ENCODE data around the gene RAB7B. TPM values are rescaled to one million over a fixed set of nuclear protein-coding genes. Genes with fewer than 3 reads are reported as not detected.

RAB7B gene
- total RNA-seq, 1 donor from 2014 or later, result 6.6 TPM

DNA sequence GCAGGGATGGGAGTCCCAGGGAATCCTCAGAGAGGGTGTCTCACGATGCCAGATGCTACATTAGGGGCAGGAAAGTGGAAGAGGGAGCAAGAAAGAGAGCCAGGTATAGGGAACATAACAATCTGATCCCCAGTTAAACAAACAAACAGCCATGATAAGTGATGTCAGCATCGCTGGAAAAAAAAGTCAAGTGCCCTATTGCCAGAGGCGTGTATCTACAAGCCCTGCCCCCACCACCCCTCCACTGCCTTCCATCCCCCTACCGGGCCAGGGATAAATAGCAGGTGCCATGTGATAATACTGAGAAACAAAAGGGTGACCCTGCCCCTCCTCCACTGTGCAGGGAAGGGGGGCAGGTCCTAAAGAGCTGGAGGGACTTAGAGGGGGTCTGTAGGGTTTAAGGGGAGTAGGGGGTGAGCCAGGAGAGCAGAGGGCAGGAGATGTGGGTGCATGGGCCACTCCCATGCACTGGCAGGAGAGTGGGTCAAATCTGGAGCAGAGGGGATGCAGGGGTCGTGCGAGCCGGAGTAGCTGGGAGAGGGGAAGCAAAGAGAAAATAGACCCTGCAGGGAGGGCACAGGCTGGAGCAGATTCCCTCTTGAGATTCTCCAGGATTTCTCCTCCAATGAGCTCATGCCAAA, 63.4 kb downstream of the RAB7B start:
- Histone ChIP-seq H3K79me2 (ENCODE audit: insufficient read depth, low read length) (no peaks in the 10 kb centered on the region), H4K20me1 (ENCODE audit: insufficient read depth, low read length) (no peaks in the 10 kb centered on the region), H3K4me1 (ENCODE audit: insufficient read depth, low read length) (peaks cover 8% of the 10 kb centered on the region), H3K4me3 (ENCODE audit: insufficient read depth, low read depth, low read length) (no peak overlapping the region), H3K4me2 (ENCODE audit: low read length) (no peak overlapping the region), H3K27me3 (ENCODE audit: insufficient read depth, low read length) (peaks cover 23% of the 10 kb centered on the region), H2AFZ (ENCODE audit: low read depth, low read length) (no peak overlapping the region), H3K36me3 (ENCODE audit: insufficient read depth, low read length) (no peaks in the 10 kb centered on the region), H3K27ac (ENCODE audit: low read depth, low read length) (no peak overlapping the region), H3K9ac (ENCODE audit: low read length) (no peak overlapping the region), H3K9me3 (ENCODE audit: insufficient read depth, low read depth, low read length) (no peaks in the 10 kb centered on the region)
- H3K9me3 Mint-ChIP-seq (ENCODE audit: unreplicated experiment), result no peaks in the 10 kb centered on the region
- H3K27ac Mint-ChIP-seq (ENCODE audit: unreplicated experiment), result no peak overlapping the region
- no peak for DNase-seq (ENCODE audit: low read depth)
- no peaks in the 10 kb centered on the region for H3K36me3 Mint-ChIP-seq (ENCODE audit: low read depth, unreplicated experiment)
- peaks cover 13% of the 10 kb centered on the region for H3K4me1 Mint-ChIP-seq (ENCODE audit: low read depth, unreplicated experiment)
- H3K4me3 Mint-ChIP-seq (ENCODE audit: unreplicated experiment), result no peak overlapping the region
- no peak for TF ChIP-seq EZH2 (IDR thresholded peaks at IDR 0.05; ENCODE audit: insufficient read depth, low read length)
- H3K27me3 Mint-ChIP-seq (ENCODE audit: low read depth, unreplicated experiment), result peaks cover 38% of the 10 kb centered on the region
- no peak for FAIRE-seq

DNA sequence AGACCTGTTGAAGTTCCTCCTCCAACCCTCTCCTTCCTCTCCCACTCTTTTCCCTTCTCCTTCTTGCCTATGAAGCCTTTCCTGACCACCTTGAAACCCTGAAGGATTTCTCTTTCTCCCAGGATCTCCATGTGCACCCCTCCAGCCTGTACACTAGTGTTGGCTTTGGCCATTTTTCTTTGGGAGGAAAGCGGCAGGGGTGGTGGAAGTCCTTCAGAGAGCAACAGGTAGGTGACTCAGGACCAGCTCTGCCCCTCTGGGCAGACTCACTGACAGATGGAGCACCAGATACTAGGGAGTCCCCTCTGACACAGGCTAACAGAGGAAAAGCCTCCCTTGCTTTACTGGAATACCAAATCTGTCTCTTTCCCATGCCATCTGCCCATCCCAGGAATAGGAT, 64.5 kb downstream of the RAB7B start:
- Histone ChIP-seq H3K4me1 (ENCODE audit: insufficient read depth, low read length) (peaks cover 16% of the 10 kb centered on the region), H3K79me2 (ENCODE audit: insufficient read depth, low read length) (no peaks in the 10 kb centered on the region), H4K20me1 (ENCODE audit: insufficient read depth, low read length) (no peaks in the 10 kb centered on the region), H2AFZ (ENCODE audit: low read depth, low read length) (no peak overlapping the region), H3K36me3 (ENCODE audit: insufficient read depth, low read length) (no peaks in the 10 kb centered on the region), H3K27ac (ENCODE audit: low read depth, low read length) (no peak overlapping the region), H3K9ac (ENCODE audit: low read length) (no peak overlapping the region), H3K27me3 (ENCODE audit: insufficient read depth, low read length) (peaks cover 15% of the 10 kb centered on the region), H3K4me2 (ENCODE audit: low read length) (no peak overlapping the region), H3K4me3 (ENCODE audit: insufficient read depth, low read depth, low read length) (no peak overlapping the region), H3K9me3 (ENCODE audit: insufficient read depth, low read depth, low read length) (no peaks in the 10 kb centered on the region)
- Mint-ChIP-seq H3K4me1 (ENCODE audit: low read depth, unreplicated experiment) (peaks cover 18% of the 10 kb centered on the region), H3K27me3 (ENCODE audit: low read depth, unreplicated experiment) (peaks cover 31% of the 10 kb centered on the region), H3K9me3 (ENCODE audit: unreplicated experiment) (no peaks in the 10 kb centered on the region), H3K27ac (ENCODE audit: unreplicated experiment) (no peak overlapping the region), H3K4me3 (ENCODE audit: unreplicated experiment) (no peak overlapping the region), H3K36me3 (ENCODE audit: low read depth, unreplicated experiment) (no peaks in the 10 kb centered on the region)
- DNase-seq (ENCODE audit: low read depth) (no peak), FAIRE-seq (no peak)
- TF ChIP-seq EZH2 (IDR thresholded peaks at IDR 0.05; ENCODE audit: insufficient read depth, low read length), result no peak
- TF ChIP-seq, protein P1, sequence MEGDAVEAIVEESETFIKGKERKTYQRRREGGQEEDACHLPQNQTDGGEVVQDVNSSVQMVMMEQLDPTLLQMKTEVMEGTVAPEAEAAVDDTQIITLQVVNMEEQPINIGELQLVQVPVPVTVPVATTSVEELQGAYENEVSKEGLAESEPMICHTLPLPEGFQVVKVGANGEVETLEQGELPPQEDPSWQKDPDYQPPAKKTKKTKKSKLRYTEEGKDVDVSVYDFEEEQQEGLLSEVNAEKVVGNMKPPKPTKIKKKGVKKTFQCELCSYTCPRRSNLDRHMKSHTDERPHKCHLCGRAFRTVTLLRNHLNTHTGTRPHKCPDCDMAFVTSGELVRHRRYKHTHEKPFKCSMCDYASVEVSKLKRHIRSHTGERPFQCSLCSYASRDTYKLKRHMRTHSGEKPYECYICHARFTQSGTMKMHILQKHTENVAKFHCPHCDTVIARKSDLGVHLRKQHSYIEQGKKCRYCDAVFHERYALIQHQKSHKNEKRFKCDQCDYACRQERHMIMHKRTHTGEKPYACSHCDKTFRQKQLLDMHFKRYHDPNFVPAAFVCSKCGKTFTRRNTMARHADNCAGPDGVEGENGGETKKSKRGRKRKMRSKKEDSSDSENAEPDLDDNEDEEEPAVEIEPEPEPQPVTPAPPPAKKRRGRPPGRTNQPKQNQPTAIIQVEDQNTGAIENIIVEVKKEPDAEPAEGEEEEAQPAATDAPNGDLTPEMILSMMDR (IDR thresholded peaks at IDR 0.05; ENCODE audit: insufficient read depth, low read depth, low read length), result no peak

DNA sequence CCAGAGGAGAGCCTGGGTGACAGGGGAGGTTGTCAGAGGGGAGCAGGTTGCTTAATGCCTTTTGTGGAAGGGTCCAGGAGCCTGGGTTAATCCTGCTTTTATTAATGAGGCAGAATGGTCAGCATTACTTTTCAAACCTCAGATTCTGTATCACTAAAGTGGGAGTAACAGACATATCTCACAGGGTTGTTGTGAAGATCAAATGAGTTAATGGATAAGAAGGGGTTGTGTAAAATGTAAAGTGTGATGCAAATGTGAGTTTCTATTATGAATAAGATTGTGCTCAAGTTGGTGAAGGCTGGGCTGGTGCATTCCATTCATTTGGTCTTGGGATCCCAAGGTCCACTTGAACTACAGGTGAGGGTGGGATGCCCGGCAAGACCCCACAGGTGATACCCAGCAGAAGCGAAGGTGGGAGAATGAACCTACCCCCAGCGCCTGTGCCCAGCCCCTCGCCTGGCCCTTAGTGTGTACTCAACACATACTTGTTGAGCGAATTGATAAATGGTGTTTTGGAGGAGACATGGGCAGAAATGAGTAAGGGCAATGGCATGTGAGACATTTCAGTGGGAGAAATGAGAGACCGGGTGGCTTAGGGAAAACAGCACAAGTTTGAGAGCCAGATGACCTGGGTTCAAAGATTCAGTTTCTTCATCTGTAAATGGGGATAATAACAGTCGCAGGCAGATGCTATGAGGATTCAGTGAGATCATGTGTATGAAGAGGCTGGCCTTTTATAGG, 66.2 kb downstream of the RAB7B start:
- H3K27ac Mint-ChIP-seq (ENCODE audit: unreplicated experiment), result no peak overlapping the region
- Histone ChIP-seq H3K4me1 (ENCODE audit: insufficient read depth, low read length) (peaks cover 25% of the 10 kb centered on the region), H3K9ac (ENCODE audit: low read length) (no peak overlapping the region), H3K9me3 (ENCODE audit: insufficient read depth, low read depth, low read length) (no peaks in the 10 kb centered on the region), H3K4me2 (ENCODE audit: low read length) (no peak overlapping the region), H3K27ac (ENCODE audit: low read depth, low read length) (no peak overlapping the region), H3K36me3 (ENCODE audit: insufficient read depth, low read length) (no peaks in the 10 kb centered on the region), H3K79me2 (ENCODE audit: insufficient read depth, low read length) (no peaks in the 10 kb centered on the region), H2AFZ (ENCODE audit: low read depth, low read length) (no peak overlapping the region), H3K4me3 (ENCODE audit: insufficient read depth, low read depth, low read length) (no peak overlapping the region), H3K27me3 (ENCODE audit: insufficient read depth, low read length) (peaks cover 6% of the 10 kb centered on the region), H4K20me1 (ENCODE audit: insufficient read depth, low read length) (no peaks in the 10 kb centered on the region)
- H3K36me3 Mint-ChIP-seq (ENCODE audit: low read depth, unreplicated experiment), result no peaks in the 10 kb centered on the region
- H3K27me3 Mint-ChIP-seq (ENCODE audit: low read depth, unreplicated experiment), result peaks cover 25% of the 10 kb centered on the region
- H3K4me1 Mint-ChIP-seq (ENCODE audit: low read depth, unreplicated experiment), result peaks cover 19% of the 10 kb centered on the region
- no peak for FAIRE-seq
- TF ChIP-seq, protein P1 (IDR thresholded peaks at IDR 0.05; ENCODE audit: insufficient read depth, low read depth, low read length), result no peak
- TF ChIP-seq EZH2 (IDR thresholded peaks at IDR 0.05; ENCODE audit: insufficient read depth, low read length), result no peak
- DNase-seq (ENCODE audit: low read depth), result peak; percentile 82
- H3K4me3 Mint-ChIP-seq (ENCODE audit: unreplicated experiment), result peak overlapping the region; percentile 18
- no peaks in the 10 kb centered on the region for H3K9me3 Mint-ChIP-seq (ENCODE audit: unreplicated experiment)

Measured in astrocyte (in vitro differentiated cells and primary cell).